ENCODE results near the gene TFDP3. TPM values are rescaled to one million over a fixed set of nuclear protein-coding genes. Genes with fewer than 3 reads are reported as not detected.

TFDP3 gene
- total and polyA plus RNA-seq, 2 donors (not counting 1 experiment from before 2014, with no cell fraction given): not detected

DNA sequence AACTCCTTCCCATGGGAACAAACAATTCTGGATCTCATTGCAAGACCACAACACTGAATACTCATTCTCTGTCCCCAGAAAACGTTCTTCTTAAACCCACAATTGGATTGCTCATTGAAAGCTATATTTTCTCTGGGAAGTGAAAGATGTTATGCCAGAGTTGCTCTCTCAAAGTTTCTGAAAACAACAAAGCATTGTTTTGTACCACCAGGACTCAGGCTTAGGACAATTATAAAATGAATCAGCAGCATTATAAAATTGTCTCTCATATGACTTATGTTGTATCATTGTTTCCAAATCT, 26.5 kb downstream of the TFDP3 start:
- no peaks in the 10 kb centered on the region for H3K36me3 ChIP-seq (ENCODE audit: control insufficient read depth, insufficient read depth, low read length)
- DNase-seq (ENCODE audit: low read depth in 2 of 2): no peak
- no peaks in the 10 kb centered on the region for H3K79me2 ChIP-seq (ENCODE audit: control insufficient read depth, insufficient read depth, low read length)
- H3K27ac ChIP-seq (ENCODE audit: insufficient read depth, low read length): no peak overlapping the region
- no peaks in the 10 kb centered on the region for H3K9me3 ChIP-seq (ENCODE audit: control insufficient read depth, insufficient read depth, low read depth, low read length)
- no peaks in the 10 kb centered on the region for H3K27me3 ChIP-seq (ENCODE audit: control insufficient read depth, insufficient read depth, low read length)
- H2AFZ ChIP-seq (ENCODE audit: low read length): no peak overlapping the region
- H3K4me2 ChIP-seq (ENCODE audit: extremely low read depth, insufficient read depth, low read length): no peak overlapping the region
- H4K20me1 ChIP-seq (ENCODE audit: control insufficient read depth, extremely low read depth, insufficient read depth, low read length): no peaks in the 10 kb centered on the region
- H3K4me1 ChIP-seq (ENCODE audit: control insufficient read depth, extremely low read depth, insufficient read depth, low read length): no peaks in the 10 kb centered on the region
- TF ChIP-seq EZH2 (IDR thresholded peaks at IDR 0.05; ENCODE audit: low read length, missing control alignments): no peak
- TF ChIP-seq, protein P1, sequence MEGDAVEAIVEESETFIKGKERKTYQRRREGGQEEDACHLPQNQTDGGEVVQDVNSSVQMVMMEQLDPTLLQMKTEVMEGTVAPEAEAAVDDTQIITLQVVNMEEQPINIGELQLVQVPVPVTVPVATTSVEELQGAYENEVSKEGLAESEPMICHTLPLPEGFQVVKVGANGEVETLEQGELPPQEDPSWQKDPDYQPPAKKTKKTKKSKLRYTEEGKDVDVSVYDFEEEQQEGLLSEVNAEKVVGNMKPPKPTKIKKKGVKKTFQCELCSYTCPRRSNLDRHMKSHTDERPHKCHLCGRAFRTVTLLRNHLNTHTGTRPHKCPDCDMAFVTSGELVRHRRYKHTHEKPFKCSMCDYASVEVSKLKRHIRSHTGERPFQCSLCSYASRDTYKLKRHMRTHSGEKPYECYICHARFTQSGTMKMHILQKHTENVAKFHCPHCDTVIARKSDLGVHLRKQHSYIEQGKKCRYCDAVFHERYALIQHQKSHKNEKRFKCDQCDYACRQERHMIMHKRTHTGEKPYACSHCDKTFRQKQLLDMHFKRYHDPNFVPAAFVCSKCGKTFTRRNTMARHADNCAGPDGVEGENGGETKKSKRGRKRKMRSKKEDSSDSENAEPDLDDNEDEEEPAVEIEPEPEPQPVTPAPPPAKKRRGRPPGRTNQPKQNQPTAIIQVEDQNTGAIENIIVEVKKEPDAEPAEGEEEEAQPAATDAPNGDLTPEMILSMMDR (conservative IDR thresholded peaks at IDR 0.05 in 1 of 2, IDR thresholded peaks at IDR 0.05 in 1 of 2; ENCODE audit: low read depth in 1 of 2, low read length in 2 of 2): no peak
- no peak overlapping the region for H3K4me3 ChIP-seq (replicated peaks in 1 of 4; ENCODE audit: control extremely low read depth in 1 of 4, insufficient read depth in 1 of 4, low read depth in 3 of 4, low read length in 4 of 4)
- no peak overlapping the region for H3K9ac ChIP-seq (ENCODE audit: insufficient read depth, low read length)

DNA sequence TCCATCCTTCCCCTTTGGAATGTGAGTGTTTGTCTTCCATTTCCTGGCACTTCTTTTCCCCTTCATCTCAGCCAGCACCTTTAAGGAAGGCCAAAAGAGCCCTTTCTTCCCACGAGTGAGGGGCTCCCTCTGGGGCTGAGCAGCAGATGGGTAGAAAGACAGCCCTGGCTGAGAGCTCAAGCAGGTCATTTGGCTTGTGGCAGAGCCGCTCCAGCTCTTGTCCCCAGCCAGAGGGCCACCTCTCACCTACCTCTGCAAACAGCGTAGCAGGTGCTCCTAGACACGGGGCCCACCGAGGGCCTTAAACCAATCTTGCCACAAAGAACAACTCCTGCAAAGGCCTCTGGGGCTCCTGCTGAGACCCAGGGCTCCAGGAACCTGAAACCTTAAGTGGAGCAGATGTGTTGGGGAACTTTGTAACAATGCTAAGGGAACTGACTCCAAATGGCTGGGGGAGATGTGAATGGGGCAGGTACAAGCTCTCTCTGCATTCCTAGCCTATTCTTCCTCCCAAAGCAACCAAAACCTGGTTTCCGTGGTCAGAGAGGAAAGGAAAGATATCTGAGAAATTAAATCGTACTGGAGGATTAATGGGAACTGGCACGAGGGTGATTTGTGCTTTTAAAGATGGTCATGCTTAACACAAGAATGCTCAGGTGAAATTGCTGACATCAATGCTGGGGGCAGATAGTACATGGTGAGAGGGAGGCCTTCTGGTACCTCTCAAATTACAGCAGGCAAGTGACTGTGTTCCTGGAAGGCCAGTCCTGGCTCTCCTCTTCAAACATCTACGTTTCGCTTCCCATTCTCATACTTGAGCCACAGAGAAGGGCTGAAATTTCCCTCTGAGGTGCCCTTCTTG, 27.0 kb downstream of the TFDP3 start:
- Histone ChIP-seq H3K4me1 (ENCODE audit: control insufficient read depth, extremely low read depth, insufficient read depth, low read length) (no peaks in the 10 kb centered on the region), H3K36me3 (ENCODE audit: control insufficient read depth, insufficient read depth, low read length) (no peaks in the 10 kb centered on the region), H3K27me3 (ENCODE audit: control insufficient read depth, insufficient read depth, low read length) (no peaks in the 10 kb centered on the region), H3K4me2 (ENCODE audit: extremely low read depth, insufficient read depth, low read length) (no peak overlapping the region), H4K20me1 (ENCODE audit: control insufficient read depth, extremely low read depth, insufficient read depth, low read length) (no peaks in the 10 kb centered on the region), H3K9ac (ENCODE audit: insufficient read depth, low read length) (no peak overlapping the region), H2AFZ (ENCODE audit: low read length) (no peak overlapping the region), H3K79me2 (ENCODE audit: control insufficient read depth, insufficient read depth, low read length) (no peaks in the 10 kb centered on the region), H3K4me3 (replicated peaks in 1 of 4; ENCODE audit: control extremely low read depth in 1 of 4, insufficient read depth in 1 of 4, low read depth in 3 of 4, low read length in 4 of 4) (no peak overlapping the region), H3K27ac (ENCODE audit: insufficient read depth, low read length) (no peak overlapping the region), H3K9me3 (ENCODE audit: control insufficient read depth, insufficient read depth, low read depth, low read length) (no peaks in the 10 kb centered on the region)
- DNase-seq (ENCODE audit: low read depth in 2 of 2): peak in 1 of 2 donors; percentile 5
- TF ChIP-seq, protein P1 (conservative IDR thresholded peaks at IDR 0.05 in 1 of 2, IDR thresholded peaks at IDR 0.05 in 1 of 2; ENCODE audit: low read depth in 1 of 2, low read length in 2 of 2): no peak
- TF ChIP-seq EZH2 (IDR thresholded peaks at IDR 0.05; ENCODE audit: low read length, missing control alignments): no peak

DNA sequence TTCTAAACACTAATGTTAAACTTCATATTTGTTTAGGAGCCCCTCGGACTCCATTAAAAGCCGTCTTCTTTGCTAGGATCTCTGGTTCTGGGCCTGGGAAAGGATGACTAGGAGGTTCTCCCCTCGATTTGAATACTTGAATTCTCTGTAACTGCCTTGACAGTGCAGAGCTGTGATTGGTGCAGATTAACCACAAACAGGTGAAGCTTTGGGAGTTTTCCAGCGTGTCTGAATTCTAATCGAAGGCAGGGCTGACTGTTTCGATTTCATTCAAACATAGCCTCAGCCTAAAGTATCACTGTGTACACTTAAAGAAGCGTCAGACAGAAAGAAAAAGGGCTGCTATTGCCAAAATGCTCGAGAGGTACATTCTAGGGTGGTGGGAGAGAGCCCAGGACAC, 29.0 kb downstream of the TFDP3 start:
- H3K27ac ChIP-seq (ENCODE audit: insufficient read depth, low read length): no peak overlapping the region
- TF ChIP-seq, protein P1 (conservative IDR thresholded peaks at IDR 0.05 in 1 of 2, IDR thresholded peaks at IDR 0.05 in 1 of 2; ENCODE audit: low read depth in 1 of 2, low read length in 2 of 2): no peak
- TF ChIP-seq EZH2 (IDR thresholded peaks at IDR 0.05; ENCODE audit: low read length, missing control alignments): no peak
- no peaks in the 10 kb centered on the region for H3K27me3 ChIP-seq (ENCODE audit: control insufficient read depth, insufficient read depth, low read length)
- H3K4me1 ChIP-seq (ENCODE audit: control insufficient read depth, extremely low read depth, insufficient read depth, low read length): no peaks in the 10 kb centered on the region
- H3K9me3 ChIP-seq (ENCODE audit: control insufficient read depth, insufficient read depth, low read depth, low read length): no peaks in the 10 kb centered on the region
- H3K9ac ChIP-seq (ENCODE audit: insufficient read depth, low read length): no peak overlapping the region
- no peaks in the 10 kb centered on the region for H3K79me2 ChIP-seq (ENCODE audit: control insufficient read depth, insufficient read depth, low read length)
- DNase-seq (ENCODE audit: low read depth in 2 of 2): no peak
- no peak overlapping the region for H3K4me3 ChIP-seq (replicated peaks in 1 of 4; ENCODE audit: control extremely low read depth in 1 of 4, insufficient read depth in 1 of 4, low read depth in 3 of 4, low read length in 4 of 4)
- no peak overlapping the region for H2AFZ ChIP-seq (ENCODE audit: low read length)
- no peaks in the 10 kb centered on the region for H3K36me3 ChIP-seq (ENCODE audit: control insufficient read depth, insufficient read depth, low read length)
- no peaks in the 10 kb centered on the region for H4K20me1 ChIP-seq (ENCODE audit: control insufficient read depth, extremely low read depth, insufficient read depth, low read length)
- no peak overlapping the region for H3K4me2 ChIP-seq (ENCODE audit: extremely low read depth, insufficient read depth, low read length)
